Skin of body (tissue), 2 donors: ENCODE measurements around the gene PEAR1. TPM values are rescaled to one million over a fixed set of nuclear protein-coding genes. Genes with fewer than 3 reads are reported as not detected.

Source experiments
- DNase-seq: peaks from one replicate; lab custom pipeline; 2025; lab: John Stamatoyannopoulos, UW
- total RNA-seq: library from RNA; depleted of rRNA; stranded (reverse); fragments of >200 nt; gene quantifications from one replicate; pipeline ENCODE4 v1.2.3, GENCODE V29; 2014

The PEAR1 gene, protein sequence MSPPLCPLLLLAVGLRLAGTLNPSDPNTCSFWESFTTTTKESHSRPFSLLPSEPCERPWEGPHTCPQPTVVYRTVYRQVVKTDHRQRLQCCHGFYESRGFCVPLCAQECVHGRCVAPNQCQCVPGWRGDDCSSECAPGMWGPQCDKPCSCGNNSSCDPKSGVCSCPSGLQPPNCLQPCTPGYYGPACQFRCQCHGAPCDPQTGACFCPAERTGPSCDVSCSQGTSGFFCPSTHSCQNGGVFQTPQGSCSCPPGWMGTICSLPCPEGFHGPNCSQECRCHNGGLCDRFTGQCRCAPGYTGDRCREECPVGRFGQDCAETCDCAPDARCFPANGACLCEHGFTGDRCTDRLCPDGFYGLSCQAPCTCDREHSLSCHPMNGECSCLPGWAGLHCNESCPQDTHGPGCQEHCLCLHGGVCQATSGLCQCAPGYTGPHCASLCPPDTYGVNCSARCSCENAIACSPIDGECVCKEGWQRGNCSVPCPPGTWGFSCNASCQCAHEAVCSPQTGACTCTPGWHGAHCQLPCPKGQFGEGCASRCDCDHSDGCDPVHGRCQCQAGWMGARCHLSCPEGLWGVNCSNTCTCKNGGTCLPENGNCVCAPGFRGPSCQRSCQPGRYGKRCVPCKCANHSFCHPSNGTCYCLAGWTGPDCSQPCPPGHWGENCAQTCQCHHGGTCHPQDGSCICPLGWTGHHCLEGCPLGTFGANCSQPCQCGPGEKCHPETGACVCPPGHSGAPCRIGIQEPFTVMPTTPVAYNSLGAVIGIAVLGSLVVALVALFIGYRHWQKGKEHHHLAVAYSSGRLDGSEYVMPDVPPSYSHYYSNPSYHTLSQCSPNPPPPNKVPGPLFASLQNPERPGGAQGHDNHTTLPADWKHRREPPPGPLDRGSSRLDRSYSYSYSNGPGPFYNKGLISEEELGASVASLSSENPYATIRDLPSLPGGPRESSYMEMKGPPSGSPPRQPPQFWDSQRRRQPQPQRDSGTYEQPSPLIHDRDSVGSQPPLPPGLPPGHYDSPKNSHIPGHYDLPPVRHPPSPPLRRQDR
- total RNA-seq = 5.5 TPM

DNA sequence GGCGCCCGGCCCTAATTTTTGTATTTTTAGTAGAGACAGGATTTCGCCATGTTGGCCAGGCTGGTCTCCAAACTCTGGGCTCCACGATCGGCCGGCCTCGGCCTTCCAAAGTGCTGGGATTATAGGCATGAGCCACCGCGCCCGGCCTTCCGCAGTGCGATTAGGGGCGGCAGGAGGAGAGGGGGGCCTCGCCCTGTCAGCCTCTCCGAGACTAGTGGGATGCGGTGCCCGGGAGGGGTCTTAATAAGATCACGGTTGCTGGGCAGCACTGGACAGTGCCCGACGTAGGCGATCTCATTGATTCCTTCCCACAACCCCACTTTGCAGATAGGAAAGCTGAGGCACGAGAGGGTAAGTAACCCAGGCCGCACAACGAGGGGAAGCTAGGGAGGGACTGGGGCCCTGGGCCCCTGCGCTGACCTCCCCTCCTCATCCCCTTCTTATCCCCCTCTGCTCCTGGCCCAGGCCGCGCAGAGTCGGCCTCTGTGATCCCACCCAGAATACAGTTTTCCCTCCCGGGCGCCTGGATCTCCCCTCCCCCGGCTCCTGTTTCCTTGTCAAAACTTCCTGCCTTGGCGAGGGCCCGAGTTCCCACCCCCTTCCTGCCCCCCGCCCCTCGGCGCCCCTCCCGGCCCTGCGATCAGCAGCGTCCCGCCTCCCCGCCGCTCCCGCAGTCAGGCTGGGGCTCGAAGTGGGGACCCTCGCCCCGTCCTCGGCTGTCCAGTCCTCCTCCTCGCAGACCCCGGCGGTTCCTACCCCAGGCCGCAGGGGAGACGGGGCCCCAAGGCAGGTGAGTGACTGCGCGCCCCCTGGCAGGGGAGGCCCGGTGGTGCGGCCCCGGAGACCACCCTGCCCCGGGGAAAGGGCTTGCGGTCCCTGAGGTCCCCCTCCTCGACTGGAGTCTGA lies at the start of gene PEAR1:
Gene PEAR1 (plus strand): TSS at position 671 of the 906 bp plus-strand sequence. CDS start 10,209 bp downstream, outside the sequence.
- DNase-seq = peak; percentile 63

DNA sequence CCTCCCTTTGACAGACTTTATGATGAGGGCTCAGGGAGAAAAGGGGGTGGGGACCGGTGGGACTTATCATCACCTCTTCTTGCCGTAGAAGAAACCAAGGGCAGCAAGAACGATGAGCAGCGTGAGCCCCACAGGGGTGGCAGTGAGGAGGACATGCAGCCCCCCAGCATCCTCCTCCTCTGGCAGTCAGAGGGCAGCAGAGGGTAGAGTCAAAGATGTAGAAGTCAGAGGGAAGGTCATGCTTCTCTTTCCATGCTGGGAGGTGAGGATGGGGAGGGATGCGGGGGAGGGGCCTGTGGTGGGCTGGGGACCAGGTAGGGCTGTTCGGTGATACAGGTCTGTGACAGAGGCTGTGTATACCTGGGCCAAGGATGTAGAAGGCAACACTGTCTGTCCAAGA lies 49.4 kb upstream of the PEAR1 start:
- no peak for DNase-seq

GRCh38 chr1:156844638-156845037 lies 48.9 kb upstream of the PEAR1 start:
- no peak for DNase-seq

DNA sequence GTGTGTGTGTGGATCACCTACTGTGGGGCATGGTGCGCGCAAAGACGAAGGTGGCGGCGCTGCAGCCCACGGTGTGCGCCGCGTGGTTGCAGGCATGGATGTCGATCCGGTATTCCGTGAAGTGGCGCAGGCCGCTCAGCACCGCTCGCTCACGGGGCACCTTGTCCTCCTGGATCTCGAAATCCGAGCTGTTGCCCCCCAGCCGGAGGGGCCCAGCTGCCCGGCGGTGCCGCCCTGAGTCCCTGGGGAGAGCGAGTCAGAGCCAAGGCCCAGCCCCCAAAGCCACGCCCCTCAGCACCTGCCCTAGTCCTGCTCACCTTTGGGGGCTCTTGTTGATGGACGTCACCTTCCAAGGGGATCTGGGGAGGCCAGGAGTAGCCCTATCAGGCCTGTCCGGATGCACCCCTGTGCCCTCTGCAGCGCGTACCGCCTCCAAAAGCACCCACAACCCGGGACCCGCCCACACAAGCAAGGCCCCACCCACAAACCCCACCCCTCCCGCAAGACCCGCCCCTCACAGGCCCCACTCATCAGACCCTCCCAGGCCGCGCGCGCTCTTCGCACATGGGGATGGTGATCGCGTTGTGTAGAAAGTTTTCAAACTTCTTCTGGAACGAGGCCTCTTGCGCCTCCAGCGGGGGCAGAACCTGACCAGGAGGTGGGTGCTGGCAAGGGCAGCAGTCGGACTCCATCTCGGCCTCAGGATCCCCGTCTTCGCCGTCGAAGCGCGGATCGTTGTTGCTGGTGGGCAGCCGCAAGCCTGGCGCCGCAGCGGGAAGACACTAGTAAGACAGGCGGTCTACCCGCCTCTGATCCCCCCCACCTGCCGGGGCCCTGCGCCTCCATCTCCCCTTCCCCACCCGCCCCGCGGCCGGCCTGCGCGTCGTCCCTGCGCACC lies 48.2 kb upstream of the PEAR1 start:
- DNase-seq = no peak

DNA sequence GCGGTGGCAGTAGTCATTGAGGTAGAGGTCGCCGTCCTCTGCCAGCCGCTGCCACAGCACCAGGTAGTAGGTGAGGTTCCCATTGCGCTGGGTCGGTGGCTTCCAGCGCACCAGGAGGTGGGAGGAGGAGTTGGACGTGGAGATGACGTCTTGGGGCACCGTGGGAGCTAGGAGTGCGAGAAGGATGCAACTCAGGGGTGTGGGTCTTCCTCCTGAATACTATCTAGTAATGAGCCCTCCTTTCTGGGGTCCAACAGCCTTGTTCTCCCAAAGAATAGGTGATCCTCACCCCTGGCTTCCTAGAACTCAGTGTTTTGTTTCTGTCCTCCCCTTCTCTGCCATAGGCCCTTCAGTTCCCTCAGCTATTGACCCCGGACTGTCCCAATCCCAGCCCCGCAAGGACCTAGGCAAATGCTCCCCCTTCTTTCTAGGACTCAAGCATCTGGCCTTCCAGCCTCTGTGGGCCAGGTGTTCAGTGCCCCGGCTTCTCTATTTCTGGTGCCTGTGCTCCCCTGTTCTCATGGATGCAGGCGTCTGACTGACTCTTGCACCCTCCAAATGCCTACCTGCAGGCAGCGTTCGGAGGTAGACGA lies 47.5 kb upstream of the PEAR1 start:
- DNase-seq = no peak

- DNase-seq = no peak
These were observed 46.9 kb upstream of the PEAR1 start for GRCh38 chr1:156846643-156847042.

DNA sequence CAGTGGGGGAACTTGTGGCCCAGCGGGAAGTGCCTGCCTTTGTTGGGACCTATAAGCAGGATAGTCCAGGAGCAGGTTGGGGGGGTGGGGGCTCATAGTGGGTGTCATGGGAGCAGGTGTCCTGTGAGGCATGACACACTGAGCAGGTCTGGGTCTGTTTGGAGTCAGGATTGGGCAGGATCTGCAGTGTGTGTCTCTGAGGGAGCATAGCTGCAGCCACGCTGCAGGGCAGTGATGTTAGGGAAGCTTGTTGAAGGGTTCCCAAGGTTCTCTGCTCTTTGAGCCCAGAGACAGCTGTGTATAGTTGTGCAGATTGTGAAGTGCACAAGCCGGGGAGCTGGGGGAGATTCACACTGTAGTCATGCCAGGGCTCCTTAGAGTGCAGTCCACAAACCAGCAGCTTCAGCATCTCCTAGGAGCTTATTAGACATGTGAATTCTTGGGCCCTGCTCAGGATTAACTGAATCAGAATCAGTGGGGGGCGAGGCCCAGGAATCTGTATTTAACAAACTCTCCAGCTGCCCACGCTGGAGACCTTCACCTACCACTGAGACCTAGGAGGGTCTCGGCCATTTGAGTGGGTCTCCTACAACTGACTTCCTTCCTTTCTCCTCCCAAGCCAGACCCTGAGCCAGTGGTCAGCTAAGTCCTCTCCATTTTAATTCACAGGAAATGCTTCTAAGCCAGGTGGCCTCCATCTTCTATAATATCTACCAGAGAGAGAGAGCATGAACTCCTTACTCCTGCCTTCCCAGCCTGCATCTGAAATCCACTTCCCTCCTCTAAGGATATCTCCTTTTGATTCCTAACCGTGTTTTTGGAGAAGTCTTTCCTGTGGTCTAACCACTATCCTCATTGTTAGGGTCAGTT lies 45.7 kb upstream of the PEAR1 start:
- no peak for DNase-seq

GRCh38 chr1:156848461-156849150 lies 44.9 kb upstream of the PEAR1 start:
- no peak for DNase-seq

DNA sequence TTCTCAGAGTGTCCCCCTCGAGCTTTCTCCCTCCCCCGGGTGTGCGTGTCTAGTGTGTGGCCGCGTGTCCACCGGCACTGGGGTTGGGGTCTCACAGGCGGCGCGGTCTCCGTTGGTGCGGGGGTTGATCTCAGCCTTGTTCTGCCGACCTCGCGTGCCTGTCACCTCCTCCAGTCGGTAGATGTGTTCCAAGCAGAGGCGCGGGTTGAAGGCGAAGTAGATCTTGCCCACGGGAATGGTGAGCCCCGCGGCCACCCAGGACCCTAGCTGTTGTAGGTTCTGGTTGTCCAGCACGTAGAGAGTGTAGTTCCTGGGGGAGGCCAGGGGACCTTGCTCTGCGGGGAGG lies 44.4 kb upstream of the PEAR1 start:
- no peak for DNase-seq

- DNase-seq = no peak
These were observed 41.6 kb upstream of the PEAR1 start for GRCh38 chr1:156851779-156852417.

DNA sequence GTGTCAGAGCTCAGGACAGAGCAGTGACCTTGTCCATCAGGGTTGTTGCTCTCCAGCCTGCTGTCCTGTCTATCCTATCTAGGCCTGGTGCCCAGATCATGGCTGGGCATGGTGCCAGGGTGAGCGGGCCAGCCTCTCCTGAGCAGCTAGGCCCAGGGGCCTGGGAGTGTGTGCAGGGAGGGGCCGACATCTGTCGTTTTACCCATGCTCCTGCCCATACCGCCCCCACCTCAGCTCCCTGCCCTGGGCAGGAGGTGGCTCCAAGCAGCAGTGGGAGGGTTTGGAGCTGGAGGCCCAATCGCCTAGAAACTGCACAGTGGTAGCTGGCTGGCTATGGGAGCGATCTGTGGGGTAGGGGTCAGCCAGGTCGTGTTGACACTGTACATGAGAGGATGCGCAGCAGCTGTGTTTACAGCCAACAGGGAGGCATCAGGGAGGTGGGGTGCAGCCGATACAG lies 41.1 kb upstream of the PEAR1 start:
- DNase-seq = no peak

DNA sequence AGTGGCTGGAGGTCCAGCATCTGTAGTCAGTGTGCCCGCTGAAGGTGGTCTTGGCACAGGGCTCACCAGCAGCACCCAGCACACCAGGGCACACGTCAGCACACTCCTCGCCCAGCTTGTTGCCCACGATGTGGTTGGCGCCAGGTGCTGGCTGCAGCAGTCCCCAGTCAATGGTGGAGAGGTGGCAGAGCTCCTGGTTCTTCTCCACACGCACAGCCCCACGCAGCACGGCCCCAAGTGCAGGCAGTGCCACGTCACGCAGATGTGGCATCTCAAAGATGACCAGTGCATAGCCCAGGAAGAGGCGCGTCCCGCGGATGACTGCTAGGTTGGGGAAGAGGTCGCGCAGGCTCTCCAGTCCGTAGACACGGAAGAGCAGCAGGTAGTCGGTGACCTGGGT lies 39.8 kb upstream of the PEAR1 start:
- no peak for DNase-seq

DNA sequence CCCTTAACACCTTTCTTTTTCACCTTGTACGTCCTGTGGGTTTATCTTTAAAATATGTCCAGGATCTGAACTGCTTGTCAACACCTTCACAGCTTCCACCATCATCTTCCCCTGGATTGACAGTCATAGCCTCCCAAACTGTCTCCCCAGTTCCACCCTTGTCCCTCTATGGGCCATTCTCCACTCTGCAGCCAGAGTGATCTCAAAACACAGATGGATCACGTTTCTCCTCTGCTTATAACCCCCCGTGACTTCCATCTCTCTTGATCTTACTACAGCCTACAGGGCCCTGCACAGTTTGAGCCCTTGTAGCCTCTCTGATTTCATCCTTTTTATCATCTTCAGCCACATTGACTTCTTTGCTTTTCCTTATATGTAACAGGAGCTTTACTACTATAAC lies 38.9 kb upstream of the PEAR1 start:
- DNase-seq = no peak

DNA sequence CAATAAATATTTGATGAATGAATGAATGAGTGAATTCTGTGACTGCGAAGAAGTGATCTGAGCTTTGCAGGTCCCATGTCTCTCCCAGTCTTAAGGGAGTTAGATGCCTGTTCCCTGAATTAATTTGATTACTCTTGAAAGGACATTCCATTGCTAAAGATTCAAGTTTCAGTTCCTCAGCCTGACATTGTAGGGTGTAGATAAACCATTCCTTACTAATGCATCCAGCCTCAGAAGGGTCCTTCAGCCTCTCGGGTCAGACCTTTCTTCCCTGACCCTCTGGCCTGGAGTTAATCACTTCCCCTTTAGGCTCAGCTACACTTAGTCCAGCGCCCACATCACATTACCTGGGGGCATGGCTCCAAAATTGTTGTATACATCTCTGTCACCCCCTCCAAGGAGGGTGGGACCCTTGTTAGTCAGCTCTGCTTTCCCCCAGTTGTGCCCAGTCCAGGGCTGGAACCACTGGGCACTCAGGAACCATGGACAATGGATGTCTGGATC lies 37.2 kb upstream of the PEAR1 start:
- no peak for DNase-seq

GRCh38 chr1:156857532-156857931 lies 36.0 kb upstream of the PEAR1 start:
- no peak for DNase-seq

- no peak for DNase-seq
These were observed 35.0 kb upstream of the PEAR1 start for GRCh38 chr1:156858555-156858956.

GRCh38 chr1:156858959-156859522 lies 34.5 kb upstream of the PEAR1 start, which contains the start of gene INSRR:
Gene INSRR (minus strand): TSS chr1:156859117. CDS start chr1:156858621, 496 bp downstream.
- DNase-seq = no peak
